Adrenal gland (tissue), 12 donors: ENCODE data around the gene PCSK1N. TPM values are rescaled to one million over a fixed set of nuclear protein-coding genes. Genes with fewer than 3 reads are reported as not detected.

Experiments
- DNase-seq, 7 donors: peaks; one replicate each; pipeline ENCODE4 v3.0.0-alpha.2; 2019 to 2020
- H3K27ac ChIP-seq, 5 donors: fragments of 200-600 bp; sonication (generic) in 4 of 5; 1 replicate in 3 of 5; 2 replicates in 2 of 5; pipeline versions ENCODE4 v1.5.1 to v1.8.0; 2016 to 2020; ENCODE audit warnings: mild to moderate bottlenecking in 1 of 5
- H3K27me3 ChIP-seq: fragments of 200-600 bp; 2 replicates; pipeline ENCODE4 v1.8.0; 2021
- H3K36me3 ChIP-seq, 2 donors: fragments of 200-600 bp; replicated peaks in 1 of 2; 1 replicate in 1 of 2; 2 replicates in 1 of 2; pipeline versions ENCODE4 v1.5.1 to v1.8.0; 2018 to 2022
- H3K4me1 ChIP-seq, 2 donors: fragments of 200-600 bp; replicated peaks in 1 of 2; 1 replicate in 1 of 2; 2 replicates in 1 of 2; pipeline versions ENCODE4 v1.5.1 to v1.8.0; 2018 to 2021
- H3K4me3 ChIP-seq, 4 donors: fragments of 200-600 bp; sonication (generic) in 3 of 4; one replicate each; pipeline ENCODE4 v1.5.1; 2016 to 2018
- H3K9me3 ChIP-seq, 3 donors: fragments of 200-600 bp; sonication (generic) in 1 of 3; replicated peaks in 1 of 3; 1 replicate in 2 of 3; 2 replicates in 1 of 3; pipeline versions ENCODE4 v1.5.1 to v1.8.0; 2016 to 2021
- POLR2A ChIP-seq, 2 donors: fragments of 450-650 bp; IDR thresholded peaks; one replicate each; pipeline ENCODE4 v1.6.1; 2017; ENCODE audit warnings: antibody characterized with exemption in 2 of 2, mild to moderate bottlenecking in 2 of 2, moderate library complexity in 1 of 2
- WGBS, 4 donors: extraction: QIAGEN DNeasy Blood & Tissue Kit in 2 of 4; methylation state at CpG; one replicate each; pipeline versions ENCODE4 v1.1.5 to v1.1.7; 2013 to 2017; 5-methylcytosine and 5-hydroxymethylcytosine counted together
- intact Hi-C, 2 donors: fragments of 100-400 bp; cut with DNase I; formaldehyde crosslinking; loops; one replicate each; pipeline versions ENCODE4 v1.14.1 to v1.15.0; 2022 to 2023
- polyA plus RNA-seq, 3 donors: library from polyadenylated mRNA; stranded (reverse); fragments of 200-250 nt in 2 of 3; fragments of 350-450 nt in 1 of 3; fragmentation: Illumina TruSeq in 1 of 3; extraction: RNeasy Lipid Tissue Mini Kit (QIAGEN cat#74804) in 1 of 3; gene quantifications; one replicate each; pipeline ENCODE4 v1.2.3, GENCODE V29; 2013 to 2014
- total RNA-seq, 9 donors: library from RNA; depleted of rRNA in 4 of 9; stranded (reverse); fragments of >200 nt in 4 of 9; fragments of 120-200 nt in 1 of 9; fragmentation: NEBNext Ultra II Directional in 1 of 9; extraction: Animal tissue kit (Norgen Biotek cat#: 25700) in 1 of 9; gene quantifications; one replicate each; pipeline versions ENCODE4 v1.1.0 to v1.2.4, GENCODE V29; 2013 to 2023
- TF ChIP-seq, protein P1 (sequence below), 6 experiments: fragments of 450-650 bp in 4 of 6; fragments of 200-600 bp in 2 of 6; sonication (generic) in 1 of 6; IDR thresholded peaks; 1 replicate in 5 of 6; 2 replicates in 1 of 6; pipeline versions ENCODE4 v1.5.1 to v1.8.0; 2016 to 2021; ENCODE audit warnings: antibody characterized with exemption in 6 of 6, mild to moderate bottlenecking in 2 of 6, moderate library complexity in 1 of 6
- donor health status: healthy with polysubstance abuse.
- donor health status: Bipolar disorder and iron deficiency.
- donor health status: DM: yes; HTN: yes; CAD: no.
- donor health status: DM: no; HTN: no; CAD: no.
- donor health status: DM: no; HTN: no; CAD: no.
- donor health status: DM: yes; HTN: yes; CAD: no.

PCSK1N gene
- total and polyA plus RNA-seq, 12 donors = 0.24 to 297 (median 7.2) TPM

GRCh38 chrX:48781705-48782104, 53.7 kb downstream of the PCSK1N start:
- intact Hi-C loops = no loop called here
- TF ChIP-seq POLR2A (IDR thresholded peaks at IDR 0.05) = no peak
- TF ChIP-seq, protein P1, sequence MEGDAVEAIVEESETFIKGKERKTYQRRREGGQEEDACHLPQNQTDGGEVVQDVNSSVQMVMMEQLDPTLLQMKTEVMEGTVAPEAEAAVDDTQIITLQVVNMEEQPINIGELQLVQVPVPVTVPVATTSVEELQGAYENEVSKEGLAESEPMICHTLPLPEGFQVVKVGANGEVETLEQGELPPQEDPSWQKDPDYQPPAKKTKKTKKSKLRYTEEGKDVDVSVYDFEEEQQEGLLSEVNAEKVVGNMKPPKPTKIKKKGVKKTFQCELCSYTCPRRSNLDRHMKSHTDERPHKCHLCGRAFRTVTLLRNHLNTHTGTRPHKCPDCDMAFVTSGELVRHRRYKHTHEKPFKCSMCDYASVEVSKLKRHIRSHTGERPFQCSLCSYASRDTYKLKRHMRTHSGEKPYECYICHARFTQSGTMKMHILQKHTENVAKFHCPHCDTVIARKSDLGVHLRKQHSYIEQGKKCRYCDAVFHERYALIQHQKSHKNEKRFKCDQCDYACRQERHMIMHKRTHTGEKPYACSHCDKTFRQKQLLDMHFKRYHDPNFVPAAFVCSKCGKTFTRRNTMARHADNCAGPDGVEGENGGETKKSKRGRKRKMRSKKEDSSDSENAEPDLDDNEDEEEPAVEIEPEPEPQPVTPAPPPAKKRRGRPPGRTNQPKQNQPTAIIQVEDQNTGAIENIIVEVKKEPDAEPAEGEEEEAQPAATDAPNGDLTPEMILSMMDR (IDR thresholded peaks at IDR 0.05) = no peak
- Histone ChIP-seq H3K27me3 (peaks cover 5% of the 10 kb centered on the region), H3K4me1 (no peaks in the 10 kb centered on the region), H3K9me3 (no peaks in the 10 kb centered on the region), H3K27ac (no peak overlapping the region), H3K36me3 (no peaks in the 10 kb centered on the region), H3K4me3 (no peak overlapping the region)
- DNase-seq = no peak
- 79 to 92% (median 86%) methylated on average over 6 of the region's 6 CpGs for WGBS, 4 donors

Other genes starting within 250 kb of the PCSK1N start
- gene WDR13, start 238.1 kb downstream of the PCSK1N start, total RNA-seq = 100 to 1,000 TPM in 8 of 9 donors, 10 to 100 TPM in 1; 93.0 to 232 (median 166) TPM
- 100 to 1,000 TPM in 2 of 3 donors, 10 to 100 TPM in 1; 53.5 to 677 (median 535) TPM for gene WDR13, start 238.1 kb downstream of the PCSK1N start, polyA plus RNA-seq
- 10 to 100 TPM in 5 of 9 donors, 1 to 10 TPM in 4; 1.1 to 22.5 (median 12.8) TPM for gene WAS, start 151.8 kb downstream of the PCSK1N start, total RNA-seq
- 10 to 100 TPM in 1 of 3 donors, 1 to 10 TPM in 2; 4.2 to 18.9 (median 9.1) TPM for gene WAS, start 151.8 kb downstream of the PCSK1N start, polyA plus RNA-seq
- 1 to 10 TPM; 2.6 to 4.4 (median 3.4) TPM for gene SUV39H1, start 138.9 kb downstream of the PCSK1N start, total RNA-seq
- gene SUV39H1, start 138.9 kb downstream of the PCSK1N start, polyA plus RNA-seq = 1 to 10 TPM; 2.6 to 3.2 (median 3.1) TPM
- under 1 TPM in 1 of 9 donors, not detected in 8; 0.94 TPM for gene GLOD5, start 73.9 kb downstream of the PCSK1N start, total RNA-seq
- not detected for gene GLOD5, start 73.9 kb downstream of the PCSK1N start, polyA plus RNA-seq
- under 1 TPM in 3 of 9 donors, not detected in 6; 0.27 to 0.43 (median 0.33) TPM for gene GATA1, start 49.0 kb downstream of the PCSK1N start, total RNA-seq
- not detected for gene GATA1, start 49.0 kb downstream of the PCSK1N start, polyA plus RNA-seq
- gene HDAC6, start 33.5 kb downstream of the PCSK1N start, total RNA-seq = 100 to 1,000 TPM in 1 of 9 donors, 10 to 100 TPM in 8; 45.1 to 142 (median 72.6) TPM
- 100 to 1,000 TPM in 2 of 3 donors, 10 to 100 TPM in 1; 87.2 to 303 (median 135) TPM for gene HDAC6, start 33.5 kb downstream of the PCSK1N start, polyA plus RNA-seq
- gene ERAS, start 9.1 kb downstream of the PCSK1N start, total RNA-seq = under 1 TPM in 1 of 9 donors, not detected in 8; 0.11 TPM
- under 1 TPM in 1 of 3 donors, not detected in 2; 0.20 TPM for gene ERAS, start 9.1 kb downstream of the PCSK1N start, polyA plus RNA-seq
- 10 to 100 TPM; 43.7 to 98.0 (median 64.7) TPM for gene TIMM17B, start 62.2 kb upstream of the PCSK1N start, total RNA-seq
- gene TIMM17B, start 62.2 kb upstream of the PCSK1N start, polyA plus RNA-seq = 10 to 100 TPM; 25.5 to 93.5 (median 56.9) TPM
- 100 to 1,000 TPM in 2 of 9 donors, 10 to 100 TPM in 7; 53.1 to 123 (median 89.8) TPM for gene PQBP1, start 62.3 kb upstream of the PCSK1N start, total RNA-seq
- gene PQBP1, start 62.3 kb upstream of the PCSK1N start, polyA plus RNA-seq = 100 to 1,000 TPM; 117 to 316 (median 295) TPM
- 10 to 100 TPM; 23.7 to 59.7 (median 32.9) TPM for gene SLC35A2, start 76.0 kb upstream of the PCSK1N start, total RNA-seq
- gene SLC35A2, start 76.0 kb upstream of the PCSK1N start, polyA plus RNA-seq = 10 to 100 TPM in 2 of 3 donors, 1 to 10 TPM in 1; 5.1 to 33.5 (median 11.1) TPM
- gene PIM2, start 83.4 kb upstream of the PCSK1N start, total RNA-seq = 10 to 100 TPM in 4 of 9 donors, 1 to 10 TPM in 5; 3.8 to 14.1 (median 9.7) TPM
- 10 to 100 TPM in 1 of 3 donors, 1 to 10 TPM in 2; 4.1 to 11.9 (median 4.8) TPM for gene PIM2, start 83.4 kb upstream of the PCSK1N start, polyA plus RNA-seq
- gene OTUD5, start 122.0 kb upstream of the PCSK1N start, total RNA-seq = 10 to 100 TPM; 39.4 to 67.8 (median 54.3) TPM
- gene OTUD5, start 122.0 kb upstream of the PCSK1N start, polyA plus RNA-seq = 10 to 100 TPM; 47.7 to 79.5 (median 52.2) TPM
- 1 to 10 TPM in 5 of 9 donors, under 1 TPM in 4; 0.22 to 2.1 (median 1.0) TPM for gene KCND1, start 136.2 kb upstream of the PCSK1N start, total RNA-seq
- gene KCND1, start 136.2 kb upstream of the PCSK1N start, polyA plus RNA-seq = 1 to 10 TPM in 1 of 3 donors, under 1 TPM in 2; 0.77 to 2.4 (median 0.82) TPM
- gene GRIPAP1, start 166.7 kb upstream of the PCSK1N start, total RNA-seq = 10 to 100 TPM; 27.4 to 60.3 (median 37.9) TPM
- 10 to 100 TPM; 39.8 to 86.6 (median 44.1) TPM for gene GRIPAP1, start 166.7 kb upstream of the PCSK1N start, polyA plus RNA-seq
- 100 to 1,000 TPM in 4 of 9 donors, 10 to 100 TPM in 5; 32.7 to 168 (median 94.7) TPM for gene TFE3, start 207.7 kb upstream of the PCSK1N start, total RNA-seq
- gene TFE3, start 207.7 kb upstream of the PCSK1N start, polyA plus RNA-seq = 10 to 100 TPM; 45.6 to 76.1 (median 65.9) TPM
- 10 to 100 TPM in 1 of 9 donors, 1 to 10 TPM in 8; 1.2 to 30.6 (median 2.8) TPM for gene CCDC120, start 223.4 kb upstream of the PCSK1N start, total RNA-seq
- gene CCDC120, start 223.4 kb upstream of the PCSK1N start, polyA plus RNA-seq = 1 to 10 TPM; 1.1 to 8.2 (median 2.7) TPM
- gene PRAF2, start 238.4 kb upstream of the PCSK1N start, total RNA-seq = 10 to 100 TPM in 8 of 9 donors, 1 to 10 TPM in 1; 9.7 to 44.5 (median 34.4) TPM
- 100 to 1,000 TPM in 1 of 3 donors, 10 to 100 TPM in 2; 66.0 to 100 (median 85.5) TPM for gene PRAF2, start 238.4 kb upstream of the PCSK1N start, polyA plus RNA-seq
- 100 to 1,000 TPM in 6 of 9 donors, 10 to 100 TPM in 3; 64.1 to 139 (median 108) TPM for gene WDR45, start 244.3 kb upstream of the PCSK1N start, total RNA-seq
- 100 to 1,000 TPM in 2 of 3 donors, 10 to 100 TPM in 1; 59.4 to 184 (median 170) TPM for gene WDR45, start 244.3 kb upstream of the PCSK1N start, polyA plus RNA-seq